ENCODE measurements around the gene PPP1R3E. TPM values are rescaled to one million over a fixed set of nuclear protein-coding genes. Genes with fewer than 3 reads are reported as not detected.

The PPP1R3E gene
- total RNA-seq, 2 experiments from 2014 or later = 29.7 to 34.4 TPM

DNA sequence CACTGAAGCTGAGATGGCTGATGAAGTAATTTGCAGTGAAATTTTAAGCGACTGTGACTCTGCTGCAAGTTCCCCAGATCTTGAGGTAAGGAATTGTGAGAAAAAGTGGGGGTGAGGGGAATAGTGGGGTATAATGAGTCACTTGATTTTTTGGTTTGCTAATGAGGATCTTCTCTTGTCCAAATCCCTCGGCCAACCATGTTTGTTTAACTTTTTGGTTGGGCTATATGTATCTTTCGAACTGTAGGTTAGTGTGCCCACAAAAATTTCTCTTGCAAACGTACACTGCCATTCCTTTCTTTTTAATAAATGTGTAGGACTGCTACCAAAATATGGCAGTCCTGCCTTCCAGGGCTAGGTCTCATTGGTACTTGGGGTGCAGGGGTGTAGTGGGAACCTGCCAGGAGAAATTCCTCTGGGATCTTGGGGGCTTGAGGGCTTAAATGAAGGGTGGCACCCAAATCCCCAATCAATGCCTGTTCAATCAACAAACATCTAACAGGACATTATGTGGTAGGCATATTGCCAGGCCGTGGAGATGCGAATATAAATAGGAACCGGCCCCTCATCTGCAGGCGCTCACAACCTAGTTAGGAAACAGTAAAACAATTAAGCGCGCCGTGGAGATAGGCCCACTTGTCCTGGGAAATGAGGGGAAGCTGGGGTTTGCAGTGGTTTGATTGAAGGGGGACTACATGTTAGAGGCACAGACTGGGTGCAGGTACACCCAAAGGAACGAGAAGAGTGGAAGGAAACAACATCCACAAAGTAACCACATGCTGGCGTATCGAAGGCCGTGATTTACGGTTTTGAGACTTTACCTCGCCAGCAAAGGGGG lies 17.3 kb upstream of the PPP1R3E start:
- CTCF ChIA-PET = interaction anchor here (0.5 to 4.6 kb wide), 11 partner anchors 14 to 390 kb away, joined by 3 to 58 read pairs (median 4); partner anchors contain the start of genes BCL2L2, HOMEZ and PPP1R3E
- peaks cover 5% of the 10 kb centered on the region for H3K9me3 Mint-ChIP-seq

DNA sequence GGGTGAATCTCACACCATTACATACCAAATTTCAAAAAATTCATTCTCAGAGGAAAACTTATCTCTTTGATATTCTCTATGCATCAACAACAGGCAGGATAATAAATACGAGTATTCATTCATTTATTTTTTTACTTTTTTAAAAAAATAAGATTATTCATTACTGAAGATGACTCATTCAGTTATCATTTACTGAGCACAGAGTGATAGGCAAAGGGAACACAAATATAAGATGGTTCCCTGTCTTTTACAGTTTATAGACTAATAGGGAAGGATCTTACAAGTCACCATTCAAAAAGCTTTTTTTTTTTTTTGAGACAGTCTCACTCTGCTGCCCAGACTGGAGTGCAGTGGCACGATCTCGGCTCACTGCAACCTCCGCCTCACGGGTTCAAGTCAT lies 13.6 kb upstream of the PPP1R3E start:
- POLR2A ChIA-PET = interaction anchor here (1.0 to 1.3 kb wide), 2 partner anchors 13 to 309 kb away, joined by 4 to 5 read pairs; partner anchors contain the start of gene PPP1R3E
- H3K9me3 Mint-ChIP-seq = peaks cover 5% of the 10 kb centered on the region
- peaks cover 8% of the 10 kb centered on the region for H3K36me3 Mint-ChIP-seq (ENCODE audit: low read depth)
- H3K4me1 Mint-ChIP-seq = peaks cover 13% of the 10 kb centered on the region
- no peak overlapping the region for H3K27ac Mint-ChIP-seq
- CTCF ChIA-PET = interaction anchor here (0.8 kb wide), 1 partner anchor 64 kb away, joined by 3 read pairs; no protein-coding TSS in a partner anchor
- H3K4me3 Mint-ChIP-seq = no peak overlapping the region
- no peaks in the 10 kb centered on the region for H3K27me3 Mint-ChIP-seq
- no peak for DNase-seq

More for the DNA sequence above, 17.3 kb upstream of the PPP1R3E start:
- peak overlapping the region; percentile 87 for H3K4me3 Mint-ChIP-seq
- H3K27ac Mint-ChIP-seq = peak overlapping the region; percentile 95
- no peaks in the 10 kb centered on the region for H3K27me3 Mint-ChIP-seq
- H3K4me1 Mint-ChIP-seq = peaks cover 31% of the 10 kb centered on the region
- POLR2A ChIA-PET = interaction anchor here (0.9 to 7.2 kb wide), 13 partner anchors 14 to 731 kb away, joined by 3 to 282 read pairs (median 5); partner anchors contain the start of genes ACIN1, BCL2L2, C14orf119 and DAD1
- no peak for DNase-seq
- peaks cover 36% of the 10 kb centered on the region for H3K36me3 Mint-ChIP-seq (ENCODE audit: low read depth)

DNA sequence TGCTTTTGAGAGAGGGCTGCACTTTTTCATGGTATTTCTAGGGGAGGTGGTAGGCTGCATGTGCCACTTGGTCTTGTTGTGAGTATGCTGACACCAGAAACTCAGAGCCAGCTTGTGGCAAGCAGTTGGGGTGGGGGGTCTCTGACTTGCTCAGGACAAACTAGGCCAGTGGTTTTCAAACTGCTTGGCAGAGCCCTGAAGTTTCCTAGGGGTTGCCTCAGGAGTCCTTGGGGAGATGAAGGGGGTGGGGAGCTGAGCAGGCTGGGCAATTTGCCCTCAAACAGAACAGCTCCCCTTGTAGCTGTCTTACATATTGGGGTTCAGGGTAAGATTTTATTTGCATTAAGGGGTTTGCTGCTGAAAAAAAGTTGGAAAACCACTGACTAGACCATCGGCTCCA lies 7.9 kb upstream of the PPP1R3E start:
- Mint-ChIP-seq H3K9me3 (no peaks in the 10 kb centered on the region), H3K4me3 (no peak overlapping the region), H3K27ac (no peak overlapping the region), H3K36me3 (ENCODE audit: low read depth) (no peaks in the 10 kb centered on the region), H3K4me1 (peaks cover 7% of the 10 kb centered on the region), H3K27me3 (peaks cover 11% of the 10 kb centered on the region)
- DNase-seq = no peak
- POLR2A ChIA-PET = interaction anchor here (2.9 to 14.2 kb wide), 2 partner anchors 8 to 11 kb away, joined by 12 to 282 read pairs; partner anchors contain the start of genes PABPN1 and PPP1R3E
- CTCF ChIA-PET = interaction anchor here (0.9 kb wide), 1 partner anchor 12 kb away, joined by 3 read pairs; no protein-coding TSS in a partner anchor

DNA sequence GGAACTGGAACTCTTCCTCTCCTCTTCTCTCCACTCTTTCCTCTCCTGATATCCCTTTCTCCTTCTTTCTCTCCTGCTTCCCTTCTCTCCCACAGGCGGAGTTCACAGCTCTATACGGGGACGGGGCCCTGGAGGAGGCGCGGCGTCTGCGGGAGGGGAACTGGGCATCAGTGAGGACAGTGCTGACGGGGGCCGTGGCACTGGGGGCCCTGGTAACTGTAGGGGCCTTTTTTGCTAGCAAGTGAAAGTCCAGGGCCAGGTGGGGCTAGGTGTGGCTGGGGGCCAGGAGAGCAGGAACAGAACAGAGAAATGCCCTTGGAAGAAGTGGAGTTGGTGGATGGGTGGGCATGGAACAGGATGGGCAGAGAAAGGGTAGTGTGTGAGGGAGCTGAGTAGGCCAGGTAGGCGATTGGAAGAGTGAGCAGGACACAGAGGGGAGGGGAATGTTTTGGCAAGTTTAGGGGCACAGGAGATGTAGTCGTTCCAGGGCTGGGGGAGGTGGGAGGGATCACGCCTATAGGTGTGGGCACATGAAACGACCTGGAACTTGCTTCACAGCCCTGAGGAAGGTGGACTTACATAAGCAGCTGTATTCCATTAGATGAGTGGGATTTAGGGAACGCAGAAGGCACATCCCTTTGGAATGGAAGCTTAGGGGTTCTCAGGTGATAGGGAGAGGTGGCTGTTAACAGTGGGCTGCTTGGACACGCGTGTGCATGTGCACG lies 6.2 kb upstream of the PPP1R3E start:
- H3K27ac Mint-ChIP-seq = no peak overlapping the region
- DNase-seq = no peak
- no peak overlapping the region for H3K4me3 Mint-ChIP-seq
- POLR2A ChIA-PET = interaction anchor here (14.2 kb wide), 1 partner anchor 13 kb away, joined by 282 read pairs; the partner anchor contains the start of gene PABPN1
- H3K9me3 Mint-ChIP-seq = no peaks in the 10 kb centered on the region
- no peaks in the 10 kb centered on the region for H3K36me3 Mint-ChIP-seq (ENCODE audit: low read depth)
- CTCF ChIA-PET = interaction anchor here (0.6 kb wide), 1 partner anchor 780 kb away, joined by 4 read pairs; no protein-coding TSS in a partner anchor
- H3K4me1 Mint-ChIP-seq = peaks cover 7% of the 10 kb centered on the region
- H3K27me3 Mint-ChIP-seq = peaks cover 11% of the 10 kb centered on the region

DNA sequence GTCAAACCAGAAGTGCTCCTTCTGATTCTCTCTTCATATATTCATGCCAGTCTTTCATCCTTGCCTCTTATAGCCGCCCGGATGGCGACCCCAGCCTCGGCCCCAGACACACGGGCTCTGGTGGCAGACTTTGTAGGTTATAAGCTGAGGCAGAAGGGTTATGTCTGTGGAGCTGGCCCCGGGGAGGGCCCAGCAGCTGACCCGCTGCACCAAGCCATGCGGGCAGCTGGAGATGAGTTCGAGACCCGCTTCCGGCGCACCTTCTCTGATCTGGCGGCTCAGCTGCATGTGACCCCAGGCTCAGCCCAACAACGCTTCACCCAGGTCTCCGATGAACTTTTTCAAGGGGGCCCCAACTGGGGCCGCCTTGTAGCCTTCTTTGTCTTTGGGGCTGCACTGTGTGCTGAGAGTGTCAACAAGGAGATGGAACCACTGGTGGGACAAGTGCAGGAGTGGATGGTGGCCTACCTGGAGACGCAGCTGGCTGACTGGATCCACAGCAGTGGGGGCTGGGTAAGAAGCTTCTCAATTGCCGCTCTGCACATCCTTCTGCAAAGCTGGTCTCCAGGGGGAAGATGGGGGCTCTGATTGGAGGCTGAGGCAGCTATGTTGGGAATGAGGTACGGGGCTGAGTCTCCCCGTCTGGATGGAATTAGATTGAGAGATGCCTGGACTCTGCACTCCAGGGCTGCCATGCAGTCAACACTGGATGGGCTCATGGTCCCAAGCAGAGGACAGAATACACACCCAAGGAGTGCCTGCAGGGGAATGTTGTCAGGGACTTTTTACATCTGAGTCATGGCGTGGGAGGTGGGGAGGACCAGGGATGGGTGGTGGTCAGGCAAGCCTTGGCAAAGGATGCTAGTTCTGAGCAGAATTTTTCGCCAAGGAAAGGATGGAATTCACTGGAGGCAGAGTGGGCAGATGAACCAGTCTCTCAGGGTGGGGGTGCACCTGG lies 5.3 kb upstream of the PPP1R3E start:
- H3K36me3 Mint-ChIP-seq (ENCODE audit: low read depth) = no peaks in the 10 kb centered on the region
- H3K9me3 Mint-ChIP-seq = no peaks in the 10 kb centered on the region
- H3K4me3 Mint-ChIP-seq = no peak overlapping the region
- peaks cover 10% of the 10 kb centered on the region for H3K4me1 Mint-ChIP-seq
- no peak for DNase-seq
- no peak overlapping the region for H3K27ac Mint-ChIP-seq
- peaks cover 13% of the 10 kb centered on the region for H3K27me3 Mint-ChIP-seq
- POLR2A ChIA-PET = interaction anchor here (14.2 kb wide), 1 partner anchor 14 kb away, joined by 282 read pairs; the partner anchor contains the start of gene PABPN1
- CTCF ChIA-PET = interaction anchor here (0.9 to 1.4 kb wide), 2 partner anchors 19 to 45 kb away, joined by 3 read pairs; partner anchors contain the start of gene SLC22A17

DNA sequence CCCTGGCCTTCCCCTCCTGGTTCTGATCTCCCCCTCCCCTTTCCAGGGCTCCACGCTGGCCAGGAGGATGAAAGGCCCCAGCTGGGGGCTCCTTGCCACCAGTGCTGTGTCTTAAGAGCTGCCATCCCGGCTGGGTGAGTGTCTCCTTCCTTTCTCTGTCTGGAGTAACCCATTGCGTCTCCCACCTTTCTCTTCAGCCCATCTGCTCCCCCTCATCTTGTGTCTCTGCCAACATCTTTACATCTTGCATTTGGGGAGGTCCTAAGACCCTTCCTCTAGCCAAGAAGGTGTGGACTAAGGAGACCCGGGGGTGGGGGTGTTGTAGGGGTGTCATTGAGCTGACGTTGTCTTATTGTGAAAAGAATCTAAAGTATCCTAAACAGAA lies 4.5 kb upstream of the PPP1R3E start:
- CTCF ChIA-PET = interaction anchor here (1.4 kb wide), 1 partner anchor 20 kb away, joined by 3 read pairs; no protein-coding TSS in a partner anchor
- peak overlapping the region; percentile 14 for H3K4me3 Mint-ChIP-seq
- POLR2A ChIA-PET = interaction anchor here (1.6 to 14.2 kb wide), 2 partner anchors 14 to 21 kb away, joined by 3 to 282 read pairs; partner anchors contain the start of genes HOMEZ and PABPN1
- no peak overlapping the region for H3K27ac Mint-ChIP-seq
- peaks cover 3% of the 10 kb centered on the region for H3K36me3 Mint-ChIP-seq (ENCODE audit: low read depth)
- H3K4me1 Mint-ChIP-seq = peaks cover 15% of the 10 kb centered on the region
- H3K27me3 Mint-ChIP-seq = peaks cover 13% of the 10 kb centered on the region
- no peaks in the 10 kb centered on the region for H3K9me3 Mint-ChIP-seq
- DNase-seq = no peak

DNA sequence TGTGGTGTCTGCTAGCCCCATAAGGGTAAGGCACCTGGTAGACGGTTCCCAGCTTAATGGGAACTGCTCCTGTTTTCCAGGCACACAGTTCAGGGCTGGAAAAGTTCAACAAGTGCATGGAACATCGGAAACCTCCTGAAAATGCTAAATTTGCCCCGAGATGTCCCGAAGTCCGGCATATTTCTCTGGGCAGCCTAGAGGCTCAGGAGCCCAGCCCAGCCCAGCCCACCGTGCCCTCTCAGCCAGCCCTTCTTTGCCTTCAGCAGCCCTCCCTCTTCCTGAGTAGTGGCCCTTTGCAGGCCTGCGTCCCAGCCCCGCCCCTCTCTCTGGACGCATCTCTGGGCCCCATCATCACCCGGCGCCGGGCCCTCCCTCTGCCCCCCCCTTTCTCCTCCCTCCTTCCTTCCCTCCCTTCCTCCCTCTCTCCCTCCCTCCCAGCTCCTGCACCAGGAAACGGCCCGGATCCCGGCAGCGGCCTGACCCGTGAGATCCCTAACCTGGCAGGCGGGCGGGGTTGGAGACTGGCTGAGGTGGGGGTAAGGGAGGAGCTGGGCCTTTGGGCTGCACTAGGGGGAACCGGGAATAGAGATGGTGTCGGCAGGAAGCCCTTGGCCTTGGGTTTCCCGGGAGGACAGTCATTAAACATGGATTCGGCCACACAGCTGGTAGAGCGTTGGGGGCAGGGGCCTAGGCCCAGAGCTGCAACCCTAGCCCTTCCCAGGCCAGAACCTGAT lies 3.9 kb upstream of the PPP1R3E start, which contains the start of gene BCL2L2:
TSS of gene BCL2L2 (plus strand) at position 422 of the 734 bp plus-strand sequence. CDS start 935 bp downstream, outside the sequence.
- H3K4me3 Mint-ChIP-seq = peak within 1 kb of the TSS; percentile 46
- H3K9me3 Mint-ChIP-seq = no peaks in the 10 kb centered on the region
- H3K36me3 Mint-ChIP-seq (ENCODE audit: low read depth) = peaks cover 3% of the 10 kb centered on the region
- H3K27me3 Mint-ChIP-seq = peaks cover 13% of the 10 kb centered on the region
- peak; percentile 31 for DNase-seq
- POLR2A ChIA-PET = interaction anchor here (1.6 to 14.2 kb wide), 2 partner anchors 15 to 20 kb away, joined by 3 to 282 read pairs; partner anchors contain the start of genes HOMEZ and PABPN1
- H3K4me1 Mint-ChIP-seq = peaks cover 15% of the 10 kb centered on the region
- CTCF ChIA-PET = interaction anchor here (1.4 to 1.5 kb wide), 2 partner anchors 14 to 20 kb away, joined by 3 to 4 read pairs; no protein-coding TSS in a partner anchor
- no peak within 1 kb of the TSS for H3K27ac Mint-ChIP-seq

DNA sequence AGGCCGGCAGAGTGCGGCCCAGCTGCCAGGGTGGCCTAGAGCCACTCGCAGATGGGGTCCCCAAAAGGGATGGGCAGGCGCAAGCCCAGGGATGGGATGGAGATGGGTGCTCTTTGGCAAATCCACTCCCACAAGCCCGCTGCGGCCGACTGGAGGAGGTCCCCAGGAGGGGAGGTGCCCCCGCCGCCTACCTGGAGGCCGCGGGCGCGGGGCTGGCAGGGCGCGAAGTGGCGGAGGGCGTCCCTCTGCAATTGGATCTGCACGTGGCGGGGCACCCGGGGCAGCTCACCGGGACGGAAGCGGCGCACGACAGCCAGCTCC lies 730 bp downstream of the PPP1R3E start:
- Mint-ChIP-seq H3K4me1 (peaks cover 31% of the 10 kb centered on the region), H3K9me3 (no peaks in the 10 kb centered on the region), H3K4me3 (peak overlapping the region; percentile 88), H3K27ac (peak overlapping the region; percentile 95), H3K36me3 (ENCODE audit: low read depth) (peaks cover 28% of the 10 kb centered on the region), H3K27me3 (peaks cover 8% of the 10 kb centered on the region)
- ChIA-PET CTCF (interaction anchor here (0.6 to 9.2 kb wide), 8 partner anchors 9 to 206 kb away, joined by 3 to 78 read pairs (median 8); partner anchors contain the start of genes C14orf119, HOMEZ and PABPN1), POLR2A (interaction anchor here (0.8 to 14.2 kb wide), 20 partner anchors 9 to 859 kb away, joined by 3 to 282 read pairs (median 6); partner anchors contain the start of genes ACIN1, C14orf119, HOMEZ and IRF9)
- DNase-seq = no peak

DNA sequence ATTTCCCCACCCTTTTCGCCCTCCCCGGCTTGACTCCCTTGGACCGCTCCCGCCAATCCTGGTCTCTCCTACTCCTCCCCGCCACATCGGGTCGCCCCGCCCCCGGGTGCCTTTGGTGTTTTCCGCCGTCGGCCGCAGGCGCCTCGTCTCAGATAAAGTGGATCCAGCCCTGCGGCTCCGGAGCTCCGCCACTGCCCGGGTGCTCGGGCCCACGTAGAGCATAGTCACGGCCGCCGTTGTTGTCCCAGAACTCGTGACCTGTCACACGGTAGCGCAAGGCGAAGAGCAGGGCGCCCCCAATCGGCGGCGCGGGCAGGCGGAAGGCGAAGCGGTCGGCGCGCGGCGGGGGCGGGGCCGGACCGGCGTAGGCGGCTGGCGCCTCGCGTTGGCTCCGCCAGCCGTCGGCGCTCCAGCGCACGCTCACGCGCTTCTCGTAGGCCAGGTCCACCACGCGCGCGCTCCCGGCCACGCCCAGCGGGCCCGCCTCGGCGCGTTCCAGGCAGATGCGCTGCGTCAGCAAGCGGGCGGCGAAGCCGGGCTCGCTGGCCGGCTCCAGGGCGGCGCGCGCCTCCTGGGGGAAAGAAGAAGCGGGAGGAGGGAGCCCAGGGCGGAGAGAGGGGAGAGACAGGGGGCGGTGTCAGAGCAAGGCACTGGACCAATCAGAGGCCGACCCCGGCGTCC lies 1.2 kb downstream of the PPP1R3E start:
- Mint-ChIP-seq H3K4me1 (peaks cover 31% of the 10 kb centered on the region), H3K9me3 (no peaks in the 10 kb centered on the region), H3K27ac (peak overlapping the region; percentile 95), H3K4me3 (peak overlapping the region; percentile 93), H3K36me3 (ENCODE audit: low read depth) (peaks cover 33% of the 10 kb centered on the region), H3K27me3 (peaks cover 8% of the 10 kb centered on the region)
- POLR2A ChIA-PET = interaction anchor here (0.8 to 14.2 kb wide), 21 partner anchors 9 to 859 kb away, joined by 3 to 282 read pairs (median 7); partner anchors contain the start of genes ACIN1, C14orf119, HOMEZ and IRF9
- peak; percentile 98 for DNase-seq
- CTCF ChIA-PET = interaction anchor here (0.6 to 9.2 kb wide), 15 partner anchors 9 to 233 kb away, joined by 3 to 78 read pairs (median 4); partner anchors contain the start of genes C14orf119, CEBPE, HOMEZ and PABPN1

DNA sequence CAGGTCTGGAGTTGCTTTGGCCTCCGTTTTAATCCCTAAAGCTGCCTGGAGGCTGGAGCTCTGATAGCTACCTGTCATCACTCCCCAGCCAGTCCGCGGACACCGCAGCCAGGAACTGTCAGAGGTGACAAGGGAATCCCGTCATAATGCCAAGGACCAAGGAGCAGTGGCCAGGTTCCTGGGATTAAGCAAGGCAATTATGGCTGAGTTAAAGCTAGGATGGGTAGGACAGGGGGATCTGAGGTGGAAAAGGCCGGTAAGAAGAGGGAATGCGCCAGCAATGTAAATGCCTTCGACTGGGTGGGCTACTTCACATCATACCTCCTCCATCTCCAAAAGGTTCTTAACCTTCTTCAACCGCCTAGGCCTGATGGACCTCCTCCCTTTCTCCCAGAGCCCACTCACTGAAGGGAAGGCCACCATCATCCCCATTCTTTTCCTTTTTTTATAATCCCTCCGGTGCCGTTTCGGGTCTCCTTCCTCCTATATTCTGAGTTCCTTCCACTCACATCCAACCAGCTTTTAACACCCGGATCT lies 1.9 kb downstream of the PPP1R3E start:
- Mint-ChIP-seq H3K4me3 (peak overlapping the region; percentile 93), H3K36me3 (ENCODE audit: low read depth) (peaks cover 33% of the 10 kb centered on the region), H3K4me1 (peaks cover 26% of the 10 kb centered on the region), H3K9me3 (no peaks in the 10 kb centered on the region), H3K27me3 (peaks cover 2% of the 10 kb centered on the region), H3K27ac (peak overlapping the region; percentile 92)
- CTCF ChIA-PET = interaction anchor here (0.6 to 9.2 kb wide), 13 partner anchors 8 to 232 kb away, joined by 3 to 78 read pairs (median 5); partner anchors contain the start of genes C14orf119, CEBPE, HOMEZ and PABPN1
- POLR2A ChIA-PET = interaction anchor here (1.0 to 14.2 kb wide), 12 partner anchors 9 to 255 kb away, joined by 3 to 282 read pairs (median 9); partner anchors contain the start of genes HOMEZ and PABPN1
- DNase-seq = peak; percentile 31
